Measurements from ENCODE around the gene EPHB4.

DNA sequence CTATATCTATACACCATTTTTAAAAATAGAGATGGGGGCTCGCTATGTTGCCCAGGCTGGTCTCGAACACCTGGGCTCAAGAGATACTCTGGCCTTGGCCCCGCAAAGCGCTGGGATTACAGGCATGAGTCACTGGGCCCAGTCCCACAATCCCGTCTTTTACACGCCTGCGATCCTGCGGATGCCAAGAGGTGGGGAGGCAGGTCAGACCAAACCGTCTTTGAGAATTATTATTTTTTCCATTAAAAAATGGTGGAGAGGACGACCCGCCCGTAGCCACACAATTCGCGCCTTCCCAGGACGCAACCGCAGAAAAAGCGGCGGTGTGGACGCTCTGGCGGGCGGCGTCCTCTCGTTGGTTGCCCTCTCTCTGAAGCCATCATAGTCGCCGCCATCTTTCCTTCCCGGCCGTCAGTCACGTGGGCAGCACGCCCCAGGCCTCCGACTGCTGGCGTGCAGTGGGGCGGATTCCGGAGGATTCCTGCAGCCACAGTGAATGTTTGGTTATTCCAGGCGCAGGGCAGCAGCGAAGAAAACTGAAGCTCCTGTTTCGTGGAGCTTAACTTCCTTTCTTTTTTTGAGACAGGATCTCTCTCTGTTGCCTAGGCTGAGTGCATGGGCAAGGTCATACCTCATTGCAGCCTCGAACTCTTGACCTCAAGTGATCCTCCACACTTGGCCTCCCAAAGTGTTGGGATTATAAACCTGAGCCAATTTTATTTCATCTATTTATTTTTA lies 9.9 kb upstream of the EPHB4 start:
- TF ChIP-seq, protein P1, sequence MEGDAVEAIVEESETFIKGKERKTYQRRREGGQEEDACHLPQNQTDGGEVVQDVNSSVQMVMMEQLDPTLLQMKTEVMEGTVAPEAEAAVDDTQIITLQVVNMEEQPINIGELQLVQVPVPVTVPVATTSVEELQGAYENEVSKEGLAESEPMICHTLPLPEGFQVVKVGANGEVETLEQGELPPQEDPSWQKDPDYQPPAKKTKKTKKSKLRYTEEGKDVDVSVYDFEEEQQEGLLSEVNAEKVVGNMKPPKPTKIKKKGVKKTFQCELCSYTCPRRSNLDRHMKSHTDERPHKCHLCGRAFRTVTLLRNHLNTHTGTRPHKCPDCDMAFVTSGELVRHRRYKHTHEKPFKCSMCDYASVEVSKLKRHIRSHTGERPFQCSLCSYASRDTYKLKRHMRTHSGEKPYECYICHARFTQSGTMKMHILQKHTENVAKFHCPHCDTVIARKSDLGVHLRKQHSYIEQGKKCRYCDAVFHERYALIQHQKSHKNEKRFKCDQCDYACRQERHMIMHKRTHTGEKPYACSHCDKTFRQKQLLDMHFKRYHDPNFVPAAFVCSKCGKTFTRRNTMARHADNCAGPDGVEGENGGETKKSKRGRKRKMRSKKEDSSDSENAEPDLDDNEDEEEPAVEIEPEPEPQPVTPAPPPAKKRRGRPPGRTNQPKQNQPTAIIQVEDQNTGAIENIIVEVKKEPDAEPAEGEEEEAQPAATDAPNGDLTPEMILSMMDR (conservative IDR thresholded peaks at IDR 0.05; ENCODE audit: low read depth in 2 of 2), result no peak
- TF ChIP-seq EZH2 (IDR thresholded peaks at IDR 0.05; ENCODE audit: low read depth, unreplicated experiment) (no peak), JUNB (IDR thresholded peaks at IDR 0.05; ENCODE audit: unreplicated experiment) (no peak), EZH2phosphoT487 (IDR thresholded peaks at IDR 0.05; ENCODE audit: unreplicated experiment) (no peak), POLR2AphosphoS5 (IDR thresholded peaks at IDR 0.05; ENCODE audit: low read depth) (peak; percentile 64), NANOG (IDR thresholded peaks at IDR 0.05; ENCODE audit: borderline replicate concordance) (no peak), CREB1 (CRISPR knock-in tag; IDR thresholded peaks at IDR 0.05; ENCODE audit: low read depth) (0 out of 2 replicates have a peak, but pooled peaks have one; percentile 2), ZNF331 (CRISPR knock-in tag; IDR thresholded peaks at IDR 0.05; ENCODE audit: low read depth) (no peak), ETS1 (IDR thresholded peaks at IDR 0.05) (peak; percentile 93)
- TF ChIP-seq, protein P2, sequence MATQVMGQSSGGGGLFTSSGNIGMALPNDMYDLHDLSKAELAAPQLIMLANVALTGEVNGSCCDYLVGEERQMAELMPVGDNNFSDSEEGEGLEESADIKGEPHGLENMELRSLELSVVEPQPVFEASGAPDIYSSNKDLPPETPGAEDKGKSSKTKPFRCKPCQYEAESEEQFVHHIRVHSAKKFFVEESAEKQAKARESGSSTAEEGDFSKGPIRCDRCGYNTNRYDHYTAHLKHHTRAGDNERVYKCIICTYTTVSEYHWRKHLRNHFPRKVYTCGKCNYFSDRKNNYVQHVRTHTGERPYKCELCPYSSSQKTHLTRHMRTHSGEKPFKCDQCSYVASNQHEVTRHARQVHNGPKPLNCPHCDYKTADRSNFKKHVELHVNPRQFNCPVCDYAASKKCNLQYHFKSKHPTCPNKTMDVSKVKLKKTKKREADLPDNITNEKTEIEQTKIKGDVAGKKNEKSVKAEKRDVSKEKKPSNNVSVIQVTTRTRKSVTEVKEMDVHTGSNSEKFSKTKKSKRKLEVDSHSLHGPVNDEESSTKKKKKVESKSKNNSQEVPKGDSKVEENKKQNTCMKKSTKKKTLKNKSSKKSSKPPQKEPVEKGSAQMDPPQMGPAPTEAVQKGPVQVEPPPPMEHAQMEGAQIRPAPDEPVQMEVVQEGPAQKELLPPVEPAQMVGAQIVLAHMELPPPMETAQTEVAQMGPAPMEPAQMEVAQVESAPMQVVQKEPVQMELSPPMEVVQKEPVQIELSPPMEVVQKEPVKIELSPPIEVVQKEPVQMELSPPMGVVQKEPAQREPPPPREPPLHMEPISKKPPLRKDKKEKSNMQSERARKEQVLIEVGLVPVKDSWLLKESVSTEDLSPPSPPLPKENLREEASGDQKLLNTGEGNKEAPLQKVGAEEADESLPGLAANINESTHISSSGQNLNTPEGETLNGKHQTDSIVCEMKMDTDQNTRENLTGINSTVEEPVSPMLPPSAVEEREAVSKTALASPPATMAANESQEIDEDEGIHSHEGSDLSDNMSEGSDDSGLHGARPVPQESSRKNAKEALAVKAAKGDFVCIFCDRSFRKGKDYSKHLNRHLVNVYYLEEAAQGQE (IDR thresholded peaks at IDR 0.05; ENCODE audit: unreplicated experiment), result no peak
- TF ChIP-seq, protein P3, sequence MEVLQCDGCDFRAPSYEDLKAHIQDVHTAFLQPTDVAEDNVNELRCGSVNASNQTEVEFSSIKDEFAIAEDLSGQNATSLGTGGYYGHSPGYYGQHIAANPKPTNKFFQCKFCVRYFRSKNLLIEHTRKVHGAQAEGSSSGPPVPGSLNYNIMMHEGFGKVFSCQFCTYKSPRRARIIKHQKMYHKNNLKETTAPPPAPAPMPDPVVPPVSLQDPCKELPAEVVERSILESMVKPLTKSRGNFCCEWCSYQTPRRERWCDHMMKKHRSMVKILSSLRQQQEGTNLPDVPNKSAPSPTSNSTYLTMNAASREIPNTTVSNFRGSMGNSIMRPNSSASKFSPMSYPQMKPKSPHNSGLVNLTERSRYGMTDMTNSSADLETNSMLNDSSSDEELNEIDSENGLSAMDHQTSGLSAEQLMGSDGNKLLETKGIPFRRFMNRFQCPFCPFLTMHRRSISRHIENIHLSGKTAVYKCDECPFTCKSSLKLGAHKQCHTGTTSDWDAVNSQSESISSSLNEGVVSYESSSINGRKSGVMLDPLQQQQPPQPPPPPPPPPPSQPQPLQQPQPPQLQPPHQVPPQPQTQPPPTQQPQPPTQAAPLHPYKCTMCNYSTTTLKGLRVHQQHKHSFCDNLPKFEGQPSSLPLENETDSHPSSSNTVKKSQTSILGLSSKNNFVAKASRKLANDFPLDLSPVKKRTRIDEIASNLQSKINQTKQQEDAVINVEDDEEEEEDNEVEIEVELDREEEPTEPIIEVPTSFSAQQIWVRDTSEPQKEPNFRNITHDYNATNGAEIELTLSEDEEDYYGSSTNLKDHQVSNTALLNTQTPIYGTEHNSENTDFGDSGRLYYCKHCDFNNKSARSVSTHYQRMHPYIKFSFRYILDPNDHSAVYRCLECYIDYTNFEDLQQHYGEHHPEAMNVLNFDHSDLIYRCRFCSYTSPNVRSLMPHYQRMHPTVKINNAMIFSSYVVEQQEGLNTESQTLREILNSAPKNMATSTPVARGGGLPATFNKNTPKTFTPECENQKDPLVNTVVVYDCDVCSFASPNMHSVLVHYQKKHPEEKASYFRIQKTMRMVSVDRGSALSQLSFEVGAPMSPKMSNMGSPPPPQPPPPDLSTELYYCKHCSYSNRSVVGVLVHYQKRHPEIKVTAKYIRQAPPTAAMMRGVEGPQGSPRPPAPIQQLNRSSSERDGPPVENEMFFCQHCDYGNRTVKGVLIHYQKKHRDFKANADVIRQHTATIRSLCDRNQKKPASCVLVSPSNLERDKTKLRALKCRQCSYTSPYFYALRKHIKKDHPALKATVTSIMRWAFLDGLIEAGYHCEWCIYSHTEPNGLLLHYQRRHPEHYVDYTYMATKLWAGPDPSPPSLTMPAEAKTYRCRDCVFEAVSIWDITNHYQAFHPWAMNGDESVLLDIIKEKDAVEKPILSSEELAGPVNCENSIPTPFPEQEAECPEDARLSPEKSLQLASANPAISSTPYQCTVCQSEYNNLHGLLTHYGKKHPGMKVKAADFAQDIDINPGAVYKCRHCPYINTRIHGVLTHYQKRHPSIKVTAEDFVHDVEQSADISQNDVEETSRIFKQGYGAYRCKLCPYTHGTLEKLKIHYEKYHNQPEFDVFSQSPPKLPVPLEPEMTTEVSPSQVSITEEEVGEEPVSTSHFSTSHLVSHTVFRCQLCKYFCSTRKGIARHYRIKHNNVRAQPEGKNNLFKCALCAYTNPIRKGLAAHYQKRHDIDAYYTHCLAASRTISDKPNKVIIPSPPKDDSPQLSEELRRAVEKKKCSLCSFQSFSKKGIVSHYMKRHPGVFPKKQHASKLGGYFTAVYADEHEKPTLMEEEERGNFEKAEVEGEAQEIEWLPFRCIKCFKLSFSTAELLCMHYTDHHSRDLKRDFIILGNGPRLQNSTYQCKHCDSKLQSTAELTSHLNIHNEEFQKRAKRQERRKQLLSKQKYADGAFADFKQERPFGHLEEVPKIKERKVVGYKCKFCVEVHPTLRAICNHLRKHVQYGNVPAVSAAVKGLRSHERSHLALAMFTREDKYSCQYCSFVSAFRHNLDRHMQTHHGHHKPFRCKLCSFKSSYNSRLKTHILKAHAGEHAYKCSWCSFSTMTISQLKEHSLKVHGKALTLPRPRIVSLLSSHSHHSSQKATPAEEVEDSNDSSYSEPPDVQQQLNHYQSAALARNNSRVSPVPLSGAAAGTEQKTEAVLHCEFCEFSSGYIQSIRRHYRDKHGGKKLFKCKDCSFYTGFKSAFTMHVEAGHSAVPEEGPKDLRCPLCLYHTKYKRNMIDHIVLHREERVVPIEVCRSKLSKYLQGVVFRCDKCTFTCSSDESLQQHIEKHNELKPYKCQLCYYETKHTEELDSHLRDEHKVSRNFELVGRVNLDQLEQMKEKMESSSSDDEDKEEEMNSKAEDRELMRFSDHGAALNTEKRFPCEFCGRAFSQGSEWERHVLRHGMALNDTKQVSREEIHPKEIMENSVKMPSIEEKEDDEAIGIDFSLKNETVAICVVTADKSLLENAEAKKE (CRISPR knock-in tag; IDR thresholded peaks at IDR 0.05), result no peak

All from GM23338 (cell line).